Esophagus muscularis mucosa (tissue), 3 donors: ENCODE measurements around the gene EEF1B2.
"Not testable (repeated sequence)": the region's sequence is repeated elsewhere in the genome, so short reads cannot be mapped to it uniquely, and the experiment has no call there.

Source experiments
- POLR2A ChIP-seq: fragments of 450-650 bp; IDR thresholded peaks from one replicate; pipeline ENCODE4 v1.6.1; 2017; ENCODE audit warnings: antibody characterized with exemption, moderate library complexity, mild to moderate bottlenecking, low read depth
- TF ChIP-seq, protein P1 (sequence below), 3 experiments: fragments of 200-600 bp in 2 of 3; fragments of 450-650 bp in 1 of 3; sonication (generic) in 2 of 3; IDR thresholded peaks; one replicate each; pipeline ENCODE4 v1.5.1; 2017 to 2019; ENCODE audit warnings: antibody characterized with exemption in 3 of 3, mild to moderate bottlenecking in 2 of 3, moderate library complexity in 1 of 3

DNA sequence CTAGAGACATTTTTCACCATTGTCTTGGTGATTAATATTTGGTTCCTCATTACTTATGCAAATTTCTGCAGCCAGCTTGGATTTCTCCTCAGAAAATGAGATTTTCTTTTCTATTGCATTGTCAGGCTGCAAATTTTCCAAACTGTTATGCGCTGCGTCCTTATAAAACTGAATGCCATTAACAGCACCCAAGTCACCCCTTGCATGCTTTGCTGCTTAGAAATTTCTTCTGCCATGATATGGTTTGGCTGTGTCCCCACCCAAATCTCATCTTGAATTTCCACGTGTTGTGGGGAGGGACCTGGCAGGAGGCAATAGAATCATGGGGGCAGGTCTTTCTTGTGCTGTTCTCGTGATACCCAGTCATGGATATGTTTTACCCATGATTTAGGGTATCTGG lies 8.5 kb downstream of the EEF1B2 start:
- not testable (repeated sequence) for TF ChIP-seq POLR2A
- TF ChIP-seq, protein P1, sequence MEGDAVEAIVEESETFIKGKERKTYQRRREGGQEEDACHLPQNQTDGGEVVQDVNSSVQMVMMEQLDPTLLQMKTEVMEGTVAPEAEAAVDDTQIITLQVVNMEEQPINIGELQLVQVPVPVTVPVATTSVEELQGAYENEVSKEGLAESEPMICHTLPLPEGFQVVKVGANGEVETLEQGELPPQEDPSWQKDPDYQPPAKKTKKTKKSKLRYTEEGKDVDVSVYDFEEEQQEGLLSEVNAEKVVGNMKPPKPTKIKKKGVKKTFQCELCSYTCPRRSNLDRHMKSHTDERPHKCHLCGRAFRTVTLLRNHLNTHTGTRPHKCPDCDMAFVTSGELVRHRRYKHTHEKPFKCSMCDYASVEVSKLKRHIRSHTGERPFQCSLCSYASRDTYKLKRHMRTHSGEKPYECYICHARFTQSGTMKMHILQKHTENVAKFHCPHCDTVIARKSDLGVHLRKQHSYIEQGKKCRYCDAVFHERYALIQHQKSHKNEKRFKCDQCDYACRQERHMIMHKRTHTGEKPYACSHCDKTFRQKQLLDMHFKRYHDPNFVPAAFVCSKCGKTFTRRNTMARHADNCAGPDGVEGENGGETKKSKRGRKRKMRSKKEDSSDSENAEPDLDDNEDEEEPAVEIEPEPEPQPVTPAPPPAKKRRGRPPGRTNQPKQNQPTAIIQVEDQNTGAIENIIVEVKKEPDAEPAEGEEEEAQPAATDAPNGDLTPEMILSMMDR (IDR thresholded peaks at IDR 0.05), result not testable (repeated sequence)
